ENCODE data around the gene NUPR2.
"Not testable (repeated sequence)": the region's sequence is repeated elsewhere in the genome, so short reads cannot be mapped to it uniquely, and the experiment has no call there.

Gene NUPR2, protein sequence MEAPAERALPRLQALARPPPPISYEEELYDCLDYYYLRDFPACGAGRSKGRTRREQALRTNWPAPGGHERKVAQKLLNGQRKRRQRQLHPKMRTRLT

GRCh38 chr7:56115852-56116538 is at the start of gene NUPR2:
TSS of gene NUPR2 (minus strand) at chr7:56116417. CDS start at chr7:56116314, 103 bp downstream.
- DNase-seq: peak; percentile 23

- DNase-seq: peak; percentile 99
These were observed 41.1 kb upstream of the NUPR2 start for GRCh38 chr7:56157238-56157790.

DNA sequence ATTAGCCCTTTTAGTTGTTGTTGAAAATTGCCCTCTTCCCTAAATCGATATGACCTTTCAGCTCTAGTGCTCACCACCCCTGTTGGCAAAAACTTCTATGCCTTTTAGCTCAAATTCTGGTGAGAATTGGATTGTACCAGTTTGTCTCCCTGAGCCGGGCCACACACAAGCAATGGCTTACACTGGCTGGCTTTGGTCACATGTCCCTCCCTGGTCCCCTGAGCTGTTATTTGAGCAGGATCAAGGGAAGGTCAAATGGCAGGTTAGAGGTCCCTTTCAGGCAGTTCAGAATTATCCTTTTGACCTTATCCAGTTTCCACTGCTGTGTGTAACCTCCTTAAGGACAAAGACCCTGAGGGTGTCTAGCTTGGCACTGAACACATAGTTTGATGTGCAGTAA is 14.8 kb upstream of the NUPR2 start:
- DNase-seq: not testable (repeated sequence)

- no peak for DNase-seq
These were observed 11.2 kb upstream of the NUPR2 start for GRCh38 chr7:56127241-56127975.

- no peak for DNase-seq
These were observed 9.6 kb upstream of the NUPR2 start for GRCh38 chr7:56125831-56126230.

GRCh38 chr7:56124981-56125380 is 8.8 kb upstream of the NUPR2 start:
- no peak for DNase-seq

DNA sequence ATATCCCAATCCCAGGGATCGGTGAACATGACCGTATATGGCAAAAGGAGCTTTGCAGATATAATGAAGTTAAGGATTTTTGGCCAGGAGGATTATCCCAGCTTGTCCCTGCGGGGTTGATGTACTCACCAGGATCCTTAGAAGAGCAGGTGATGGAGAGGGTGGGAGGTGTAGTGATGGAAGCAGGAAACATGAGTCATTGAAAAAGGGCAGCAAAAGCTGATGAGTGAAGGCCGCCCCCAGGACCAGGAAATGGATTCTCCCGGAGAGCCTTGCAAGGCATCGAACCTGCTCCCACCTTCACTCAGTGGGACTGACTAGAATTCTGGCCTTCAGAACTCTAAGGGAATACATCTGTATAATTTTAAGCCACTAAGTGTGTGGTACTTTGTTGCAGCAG is 5.2 kb upstream of the NUPR2 start:
- DNase-seq: peak; percentile 23

- not testable (repeated sequence) for DNase-seq
These were observed 4.0 kb downstream of the NUPR2 start for GRCh38 chr7:56112244-56112643.

- peak; percentile 15 for DNase-seq
These were observed 5.6 kb downstream of the NUPR2 start for GRCh38 chr7:56110611-56111010.

GRCh38 chr7:56107954-56108258 is 8.3 kb downstream of the NUPR2 start:
- DNase-seq: no peak

DNA sequence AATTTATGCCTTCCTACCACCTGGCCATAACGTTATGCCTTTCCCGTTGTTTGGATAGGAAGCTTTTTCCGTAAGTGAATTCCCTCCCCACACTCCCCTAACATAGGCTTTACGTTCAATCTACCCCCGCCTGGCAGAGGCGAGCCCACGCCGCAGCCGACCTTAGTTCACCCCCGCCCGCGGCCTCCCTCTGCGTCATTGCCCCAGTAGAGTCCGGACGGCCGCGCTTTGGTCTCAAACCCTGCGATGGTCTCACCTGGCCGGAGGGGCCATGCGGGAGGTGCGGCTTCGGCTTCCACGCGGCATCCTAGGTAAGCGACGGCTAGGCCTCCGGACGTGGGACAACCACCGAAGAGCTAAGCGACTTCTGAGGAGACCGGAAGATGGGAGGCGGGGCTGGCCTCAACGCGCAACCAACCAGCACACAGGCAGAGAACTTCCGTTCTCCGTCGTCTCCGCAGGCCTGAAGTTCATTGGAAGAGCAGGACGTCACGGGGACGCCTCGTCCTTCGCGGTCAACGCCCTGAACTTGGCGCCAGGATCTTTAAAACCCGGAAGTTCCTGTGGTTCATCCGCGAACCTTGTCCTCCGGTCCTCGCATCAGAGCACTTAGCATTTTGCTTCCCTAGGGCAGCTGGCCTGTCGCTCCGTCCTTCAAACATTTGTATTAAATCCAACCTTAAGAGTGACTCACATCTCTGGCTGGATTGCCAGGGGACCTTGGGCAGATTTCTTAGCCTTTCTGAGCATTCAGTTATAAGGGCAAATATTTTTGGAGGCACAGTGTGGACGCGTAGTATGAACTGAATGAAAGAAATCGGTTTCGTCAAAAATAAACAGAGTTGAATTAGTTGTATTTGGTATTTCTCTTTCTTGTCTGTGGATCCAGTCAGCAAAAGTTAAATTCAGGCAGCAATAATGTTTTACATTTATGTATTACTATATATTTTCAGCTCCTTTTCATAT is 9.8 kb downstream of the NUPR2 start, which contains the start of gene CHCHD2:
TSS of gene CHCHD2 (minus strand) at position 369 of the 966 bp plus-strand sequence. CDS start at position 306, 63 bp downstream.
- peak; percentile 99 for DNase-seq

GRCh38 chr7:56105508-56105907 is 10.7 kb downstream of the NUPR2 start:
- peak; percentile 62 for DNase-seq

- not testable (repeated sequence) for DNase-seq
These were observed 12.1 kb downstream of the NUPR2 start for GRCh38 chr7:56104138-56104537.

DNA sequence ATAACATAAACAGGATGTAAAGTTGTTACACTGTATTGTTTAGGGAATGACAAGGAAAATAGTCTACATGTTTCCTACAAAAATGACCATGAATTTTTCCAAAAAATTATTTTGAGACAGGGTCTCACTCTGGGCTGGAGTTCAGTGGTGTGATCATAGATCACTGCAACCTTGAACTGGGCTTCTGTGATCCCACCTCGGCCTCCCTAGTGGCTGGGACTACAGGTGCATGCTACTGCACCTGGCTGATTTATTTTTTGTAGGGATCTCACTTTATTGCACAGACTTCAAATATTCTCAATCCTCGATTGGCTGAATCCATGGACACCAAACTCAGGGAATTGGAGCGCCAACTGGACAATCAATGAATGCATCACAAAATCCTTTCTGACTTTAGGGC is 16.6 kb downstream of the NUPR2 start:
- DNase-seq: no peak

- not testable (repeated sequence) for DNase-seq
These were observed 17.8 kb downstream of the NUPR2 start for GRCh38 chr7:56098187-56099008.

GRCh38 chr7:56097700-56098099 is 18.5 kb downstream of the NUPR2 start:
- DNase-seq: no peak

DNA sequence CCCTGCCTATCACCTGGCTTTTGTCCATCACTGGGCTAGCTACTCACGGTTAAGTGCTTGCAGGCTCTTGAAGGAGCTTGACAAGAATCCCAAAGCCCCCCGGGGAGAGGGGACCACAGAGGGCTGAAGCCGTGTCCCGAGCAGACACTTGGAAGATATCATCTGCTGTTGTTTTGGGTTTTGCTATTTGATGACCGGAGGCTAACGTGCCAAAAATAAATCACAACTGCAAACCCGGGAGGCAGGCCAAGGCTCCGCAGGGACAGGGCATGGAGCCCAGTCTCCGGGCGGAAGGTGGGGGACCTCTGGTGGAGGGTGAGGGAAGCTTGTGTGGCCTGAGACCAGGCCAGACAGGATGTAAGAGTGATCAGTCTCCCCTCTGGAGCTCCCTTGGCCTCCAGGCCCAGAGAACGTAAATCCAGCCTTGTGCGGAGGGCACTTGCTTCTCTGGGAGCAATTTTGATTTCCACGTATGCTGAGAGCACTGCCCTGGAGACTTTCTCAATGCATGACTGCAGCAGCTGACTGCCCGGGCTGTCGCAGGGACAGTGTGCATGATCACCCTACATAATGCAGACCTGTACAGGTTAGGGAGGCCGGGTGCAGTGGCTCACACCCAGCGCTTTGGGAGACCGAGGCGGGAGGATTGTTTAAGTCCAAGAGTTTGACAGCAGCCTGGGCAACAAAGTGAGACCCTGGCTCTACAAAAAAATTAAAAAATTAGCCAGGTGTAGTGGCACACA is 23.3 kb downstream of the NUPR2 start, which contains the start of gene PHKG1:
TSS of gene PHKG1 (minus strand) at position 164 of the 743 bp plus-strand sequence. CDS start 4,011 bp downstream, outside the sequence.
- peak; percentile 71 for DNase-seq

DNA sequence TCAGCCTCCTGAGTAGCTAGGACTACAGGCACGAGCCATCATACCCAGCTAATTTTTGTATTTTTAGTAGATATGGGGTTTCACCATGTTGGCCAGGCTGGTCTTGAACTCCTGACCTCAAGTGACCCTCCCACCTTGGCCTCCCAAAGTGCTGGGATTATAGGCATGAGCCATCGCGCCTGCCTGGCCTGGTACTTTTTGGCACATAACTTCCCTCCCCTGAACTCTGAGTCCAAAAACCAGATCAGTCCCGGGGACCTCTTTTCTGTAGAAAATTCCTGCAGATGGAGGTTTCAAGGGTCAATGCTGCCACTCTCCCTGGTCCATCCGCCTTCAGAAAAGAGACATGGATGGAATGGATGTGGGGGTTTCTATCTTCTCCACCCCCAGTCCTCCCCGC is 23.8 kb downstream of the NUPR2 start:
- not testable (repeated sequence) for DNase-seq

- no peak for DNase-seq
These were observed 24.6 kb downstream of the NUPR2 start for GRCh38 chr7:56091591-56091990.

- DNase-seq: no peak
These were observed 28.8 kb downstream of the NUPR2 start for GRCh38 chr7:56087445-56087844.

GRCh38 chr7:56086761-56087160 is 29.5 kb downstream of the NUPR2 start:
- DNase-seq: no peak
